HEK293T (cell line): ENCODE data around the gene ZNF773.

Experiments used
- CTCF ChIA-PET: fragments of 350-600 bp; formaldehyde crosslinking; extraction: SDS; loops from one replicate; lab custom pipeline; 2021; ENCODE audit warnings: antibody characterized with exemption, inconsistent platforms; lab: Yijun Ruan, JAX
- POLR2A ChIA-PET: fragments of 350-600 bp; formaldehyde crosslinking; extraction: SDS; loops from one replicate; lab custom pipeline; 2020; ENCODE audit warnings: antibody characterized with exemption, inconsistent platforms; lab: Yijun Ruan, JAX
- DNase-seq: peaks from one replicate; pipeline ENCODE4 v3.0.0; 2012; ENCODE audit warnings: mixed read lengths; ENCODE audit errors: extremely low spot score
- ARNT ChIP-seq: fragments of 450-650 bp; IDR thresholded peaks from 2 replicates; pipeline ENCODE4 v1.6.1; 2017; ENCODE audit warnings: mild to moderate bottlenecking
- BHLHE40 ChIP-seq: fragments of 450-650 bp; IDR thresholded peaks from 2 replicates; pipeline ENCODE4 v1.6.1; 2016; ENCODE audit warnings: mild to moderate bottlenecking, moderate library complexity, borderline replicate concordance
- CTBP1 ChIP-seq: fragments of 450-650 bp; IDR thresholded peaks from 2 replicates; pipeline ENCODE4 v1.6.1; 2016; ENCODE audit warnings: borderline replicate concordance
- ELF4 ChIP-seq: fragments of 450-650 bp; IDR thresholded peaks from 2 replicates; pipeline ENCODE4 v1.6.1; 2017; ENCODE audit warnings: antibody characterized with exemption
- FOXA1 ChIP-seq: fragments of 450-650 bp; IDR thresholded peaks from 2 replicates; pipeline ENCODE4 v1.6.1; 2016; ENCODE audit warnings: mild to moderate bottlenecking
- FOXK2 ChIP-seq: fragments of 450-650 bp; IDR thresholded peaks from 2 replicates; pipeline ENCODE4 v1.6.1; 2016; ENCODE audit warnings: mild to moderate bottlenecking
- FOXM1 ChIP-seq: fragments of 450-650 bp; IDR thresholded peaks from 2 replicates; pipeline ENCODE4 v1.6.1; 2017; ENCODE audit warnings: mild to moderate bottlenecking, borderline replicate concordance
- HDGF ChIP-seq: fragments of 450-650 bp; IDR thresholded peaks from 2 replicates; pipeline ENCODE4 v1.6.1; 2017; ENCODE audit warnings: antibody characterized with exemption, borderline replicate concordance
- L3MBTL2 ChIP-seq: fragments of 450-650 bp; conservative IDR thresholded peaks from 2 replicates; pipeline ENCODE4 v1.6.1; 2016; ENCODE audit warnings: mild to moderate bottlenecking
- LEF1 ChIP-seq: fragments of 450-650 bp; IDR thresholded peaks from 2 replicates; pipeline ENCODE4 v1.6.1; 2017; ENCODE audit warnings: mild to moderate bottlenecking, borderline replicate concordance
- NFRKB ChIP-seq: fragments of 450-650 bp; IDR thresholded peaks from 2 replicates; pipeline ENCODE4 v1.6.1; 2016; ENCODE audit warnings: mild to moderate bottlenecking, moderate library complexity
- PKNOX1 ChIP-seq: fragments of 450-650 bp; IDR thresholded peaks from 2 replicates; pipeline ENCODE4 v1.6.1; 2016
- SP1 ChIP-seq: fragments of 450-650 bp; IDR thresholded peaks from 2 replicates; pipeline ENCODE4 v1.6.1; 2017
- SUZ12 ChIP-seq: fragments of 450-650 bp; IDR thresholded peaks from 2 replicates; pipeline ENCODE4 v1.6.1; 2016; ENCODE audit warnings: mild to moderate bottlenecking
- TARDBP ChIP-seq: fragments of 450-650 bp; IDR thresholded peaks from 2 replicates; pipeline ENCODE4 v1.6.1; 2016
- ZNF384 ChIP-seq: fragments of 450-650 bp; IDR thresholded peaks from 2 replicates; pipeline ENCODE4 v1.6.1; 2016

Gene ZNF773

GRCh38 chr19:57527136-57527881, 27.6 kb downstream of the ZNF773 start, which contains the start of gene ZNF549:
Gene ZNF549, plus strand, starts transcription at chr19:57527356. Its CDS starts 218 bp downstream, at chr19:57527574.
- ChIA-PET POLR2A (no interaction called here), CTCF (no interaction called here)
- DNase-seq, result peak; percentile 89
- TF ChIP-seq L3MBTL2, result peak; percentile 83
- no peak for TF ChIP-seq SP1
- TF ChIP-seq SUZ12, result no peak
- no peak for TF ChIP-seq PKNOX1
- TF ChIP-seq BHLHE40, result no peak

GRCh38 chr19:57537953-57538547, 38.3 kb downstream of the ZNF773 start:
- ChIA-PET CTCF (no interaction called here), POLR2A (no interaction called here)
- TF ChIP-seq CTBP1 (no peak), ELF4 (no peak), NFRKB (no peak), TARDBP (no peak), SP1 (no peak), ARNT (no peak), PKNOX1 (no peak), HDGF (no peak), SUZ12 (no peak)
- no peak for DNase-seq

GRCh38 chr19:57546513-57546912, 46.8 kb downstream of the ZNF773 start:
- POLR2A ChIA-PET, result no interaction called here
- TF ChIP-seq SP1, result no peak
- TF ChIP-seq ELF4, result no peak
- no peak for TF ChIP-seq FOXM1
- TF ChIP-seq TARDBP, result no peak
- no peak for TF ChIP-seq HDGF
- TF ChIP-seq L3MBTL2, result no peak
- TF ChIP-seq ARNT, result no peak
- TF ChIP-seq NFRKB, result no peak
- no peak for TF ChIP-seq LEF1
- no peak for TF ChIP-seq FOXK2
- TF ChIP-seq SUZ12, result no peak
- TF ChIP-seq PKNOX1, result no peak
- TF ChIP-seq BHLHE40, result no peak
- TF ChIP-seq ZNF384, result no peak
- no peak for TF ChIP-seq FOXA1
- no peak for TF ChIP-seq CTBP1
- no peak for DNase-seq
- CTCF ChIA-PET, result no interaction called here

GRCh38 chr19:57552432-57552831, 52.7 kb downstream of the ZNF773 start:
- CTCF ChIA-PET, result no interaction called here
- no peak for TF ChIP-seq BHLHE40
- no peak for TF ChIP-seq SUZ12
- TF ChIP-seq ZNF384, result no peak
- TF ChIP-seq ARNT, result no peak
- no peak for TF ChIP-seq FOXA1
- TF ChIP-seq CTBP1, result no peak
- TF ChIP-seq NFRKB, result no peak
- TF ChIP-seq PKNOX1, result no peak
- TF ChIP-seq LEF1, result no peak
- no peak for TF ChIP-seq ELF4
- TF ChIP-seq L3MBTL2, result no peak
- no peak for TF ChIP-seq TARDBP
- no peak for TF ChIP-seq FOXM1
- no peak for DNase-seq
- POLR2A ChIA-PET, result no interaction called here

- TF ChIP-seq SP1 (no peak), LEF1 (no peak), NFRKB (no peak), SUZ12 (no peak), HDGF (no peak), PKNOX1 (no peak), ELF4 (no peak)
- CTCF ChIA-PET, result no interaction called here
Observed at GRCh38 chr19:57557659-57558058, 57.9 kb downstream of the ZNF773 start.

More at GRCh38 chr19:57557659-57558058, 57.9 kb downstream of the ZNF773 start:
- no peak for DNase-seq
- POLR2A ChIA-PET, result interaction anchor here (0.9 kb wide), 1 partner anchor 123 kb away, joined by 3 read pairs; the partner anchor contains the start of gene ZNF749
